HepG2 (cell line): ENCODE data around the gene NOSTRIN. TPM values are rescaled to one million over a fixed set of nuclear protein-coding genes. Genes with fewer than 3 reads are reported as not detected.

ENCODE experiments used
- ATAC-seq: fragments of 200-7000 bp; cut with Tn5 transposase; 3 replicates; pipeline ENCODE4 v1.9.1; 2020; ENCODE audit warnings: mild to moderate bottlenecking, moderate library complexity
- BruUV-seq: library from RNA; stranded (reverse); fragments of 400-500 nt; replicated peaks from 2 replicates; lab custom pipeline; 2021; lab: Mats Ljungman, UMichigan
- CTCF ChIA-PET: fragments of 300-600 bp; formaldehyde crosslinking; extraction: SDS; loops from one replicate; lab custom pipeline; 2021; ENCODE audit warnings: low total read pairs, inconsistent platforms, low intra/inter-chr PET ratio; lab: Yijun Ruan, JAX
- POLR2A ChIA-PET: fragments of 350-600 bp; sonication (Branson Sonifier 250); formaldehyde crosslinking; loops from one replicate; lab custom pipeline; 2020; ENCODE audit warnings: antibody characterized with exemption, inconsistent platforms; lab: Yijun Ruan, JAX
- DNase-seq: peaks from one replicate; pipeline ENCODE4 v3.0.0-alpha.2; 2015; ENCODE audit warnings: low spot score
- FAIRE-seq: peaks from 3 replicates; lab custom pipeline; 2011; peaks lifted over from hg19 to GRCh38; lab: Jason Lieb, UNC
- H2AFZ ChIP-seq: one replicate; pipeline ENCODE4 v1.6.1; 2011; ENCODE audit warnings: low read length, inconsistent platforms
- H3K27ac ChIP-seq: fragments of 300-600 bp; 3 replicates; pipeline ENCODE4 v1.8.0; 2011; ENCODE audit warnings: mixed run types, mild to moderate bottlenecking, mixed read lengths, low read length, inconsistent platforms; ENCODE audit not compliant: insufficient read depth; ENCODE audit errors: extremely low read length
- H3K27me3 ChIP-seq, 2 experiments: fragments of 200-600 bp in 1 of 2; 2 replicates in 1 of 2; 3 replicates in 1 of 2; pipeline versions ENCODE4 v1.6.0 to v1.8.0; 2011; ENCODE audit warnings: low read length in 2 of 2, mild to moderate bottlenecking in 2 of 2, moderate library complexity in 2 of 2, inconsistent platforms in 1 of 2; ENCODE audit not compliant: insufficient read depth in 2 of 2, control insufficient read depth in 1 of 2
- H3K36me3 ChIP-seq, 2 experiments: fragments of 200-600 bp in 1 of 2; replicated peaks in 1 of 2; 2 replicates in 1 of 2; 3 replicates in 1 of 2; pipeline versions ENCODE4 v1.5.1 to v1.8.0; 2011; ENCODE audit warnings: low read length in 2 of 2, inconsistent platforms in 1 of 2; ENCODE audit not compliant: insufficient read depth in 2 of 2, control insufficient read depth in 1 of 2
- H3K4me1 ChIP-seq: 2 replicates; pipeline ENCODE4 v1.5.1; 2012; ENCODE audit warnings: low read length, inconsistent platforms; ENCODE audit not compliant: insufficient read depth
- H3K4me2 ChIP-seq: 2 replicates; pipeline ENCODE4 v1.6.0; 2011; ENCODE audit warnings: low read depth, low read length, inconsistent platforms
- H3K4me3 ChIP-seq, 3 experiments: fragments of 200-600 bp in 1 of 3; sonication (generic), shearing (Covaris generic) in 1 of 3; replicated peaks in 1 of 3; 2 replicates each; pipeline ENCODE4 v1.5.1; 2011 to 2016; ENCODE audit warnings: low read length in 3 of 3, inconsistent platforms in 2 of 3, low read depth in 2 of 3, mild to moderate bottlenecking in 2 of 3, control low read depth in 1 of 3, mixed read lengths in 1 of 3; ENCODE audit not compliant: insufficient read depth in 1 of 3
- H3K79me2 ChIP-seq: one replicate; pipeline ENCODE4 v1.6.1; 2011; ENCODE audit warnings: low read length, inconsistent platforms; ENCODE audit not compliant: insufficient read depth
- H3K9ac ChIP-seq: 2 replicates; pipeline ENCODE4 v1.6.0; 2011; ENCODE audit warnings: mild to moderate bottlenecking, low read depth, low read length, inconsistent platforms; ENCODE audit not compliant: insufficient read depth
- H3K9me3 ChIP-seq: 2 replicates; pipeline ENCODE4 v1.5.1; 2012; ENCODE audit warnings: mild to moderate bottlenecking, low read length
- H4K20me1 ChIP-seq: 2 replicates; pipeline ENCODE4 v1.6.0; 2011; ENCODE audit warnings: inconsistent platforms, mild to moderate bottlenecking, low read length, moderate library complexity; ENCODE audit not compliant: insufficient read depth
- SNAI1 ChIP-seq: sonication (generic); formaldehyde crosslinking; IDR thresholded peaks from 2 replicates; pipeline ENCODE4 v1.5.0; 2020; ENCODE audit warnings: mild to moderate bottlenecking, missing genetic modification reagents, borderline replicate concordance
- ZC3H4 ChIP-seq: sonication (generic); formaldehyde crosslinking; IDR thresholded peaks from 2 replicates; pipeline ENCODE4 v1.4.0; 2020; ENCODE audit warnings: missing genetic modification reagents, borderline replicate concordance
- ZMYM3 ChIP-seq: sonication (generic); formaldehyde crosslinking; IDR thresholded peaks from 2 replicates; pipeline ENCODE4 v1.5.1; 2020; ENCODE audit warnings: mild to moderate bottlenecking, missing genetic modification reagents
- WGBS: methylation state at CpG from one replicate; pipeline ENCODE4 v1.1.6; 2017; ENCODE audit warnings: low lambda C conversion rate; 5-methylcytosine and 5-hydroxymethylcytosine counted together
- in situ Hi-C: cut with HindIII; loops from 2 replicates; pipeline ENCODE4 v1.10.0; 2017; ENCODE audit warnings: low pct_unique_long_range_greater_than_20kb; ENCODE audit not compliant: extremely low pct_ligation_motif_present
- intact Hi-C: fragments of 100-400 bp; cut with micrococcal nuclease; formaldehyde crosslinking; loops from one replicate; pipeline ENCODE4 v1.10.0; 2022; ENCODE audit not compliant: unreplicated experiment
- polyA plus RNA-seq, 8 experiments: library from polyadenylated mRNA; depleted of rRNA in 3 of 8; stranded (reverse) in 7 of 8; unstranded in 1 of 8; fragments of >200 nt; fragmentation: Illumina TruSeq in 4 of 8; extraction: Trizol in 4 of 8; gene quantifications; 2 replicates each; pipeline versions ENCODE4 v1.2.1 to v1.2.3, GENCODE V29; 2011 to 2016; ENCODE audit warnings: low read depth in 4 of 8, missing spikeins in 1 of 8, mixed read lengths in 1 of 8; ENCODE audit not compliant: insufficient read depth in 1 of 8
- total RNA-seq, 5 experiments: library from RNA; depleted of rRNA; stranded (reverse); fragments of >200 nt; fragmentation: Illumina TruSeq; extraction: Trizol; gene quantifications; 2 replicates each; pipeline ENCODE4 v1.2.3, GENCODE V29; 2016; ENCODE audit warnings: low read depth in 1 of 5
- TF ChIP-seq, protein P1 (sequence below): IDR thresholded peaks from 2 replicates; pipeline ENCODE4 v1.6.1; 2016; ENCODE audit warnings: low read depth, control low read depth
- TF ChIP-seq, protein P2 (sequence below): fragments of 450-650 bp; IDR thresholded peaks from 2 replicates; pipeline ENCODE4 v1.6.1; 2017; ENCODE audit warnings: mild to moderate bottlenecking
- TF ChIP-seq, protein P3 (sequence below): sonication (generic); formaldehyde crosslinking; IDR thresholded peaks from 2 replicates; pipeline ENCODE4 v1.9.0; 2021; ENCODE audit warnings: missing genetic modification reagents, borderline replicate concordance

Gene NOSTRIN
- total and polyA plus RNA-seq, 2 of the 13 experiments (the other 11 are each of a cell fraction or from before 2014, with no cell fraction given): 0.22 TPM

DNA sequence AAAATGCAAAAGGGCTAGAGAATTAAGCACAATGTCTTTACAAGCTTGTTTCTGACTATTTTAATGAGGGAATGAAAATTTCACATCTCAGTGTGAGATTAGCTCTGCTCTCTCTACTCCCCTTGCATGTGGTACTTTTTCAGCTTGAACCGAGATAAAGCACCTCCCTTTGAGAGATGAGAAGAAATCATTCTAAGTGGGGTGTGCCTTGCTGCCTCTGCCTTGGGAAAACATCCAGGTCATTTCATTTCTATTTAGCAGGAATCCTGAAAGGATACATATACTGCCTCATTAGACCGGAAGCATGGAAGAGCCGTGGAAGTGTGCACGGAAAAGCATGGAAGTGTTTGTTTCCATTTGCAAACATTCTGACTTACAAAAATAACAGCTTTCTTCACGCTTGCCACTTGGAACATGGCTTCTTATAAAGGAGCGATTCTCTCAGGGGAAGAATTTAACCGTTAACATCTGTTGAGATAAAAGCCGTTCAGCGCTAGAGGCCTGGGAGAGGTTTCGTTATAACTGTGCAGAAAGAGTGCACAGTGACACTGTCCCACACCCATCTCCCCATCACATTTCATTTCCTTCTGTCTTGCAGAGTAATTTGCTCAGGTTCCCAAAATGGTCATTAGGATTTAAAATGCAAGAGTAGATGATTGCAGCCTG lies 16.7 kb downstream of the NOSTRIN start:
- Histone ChIP-seq H3K79me2 (no peaks in the 10 kb centered on the region), H3K4me3 (no peak overlapping the region), H4K20me1 (no peaks in the 10 kb centered on the region), H3K9me3 (no peaks in the 10 kb centered on the region), H3K4me2 (no peak overlapping the region), H2AFZ (no peak overlapping the region), H3K27ac (no peak overlapping the region), H3K36me3 (no peaks in the 10 kb centered on the region), H3K9ac (no peak overlapping the region), H3K27me3 (no peaks in the 10 kb centered on the region), H3K4me1 (peaks cover 12% of the 10 kb centered on the region)
- ATAC-seq: no peak
- BruUV-seq: no TSS peak
- 57% methylated on average over 10 of the region's 10 CpGs for WGBS
- intact Hi-C loops: no loop called here
- CTCF ChIA-PET: no interaction called here
- POLR2A ChIA-PET: no interaction called here
- no peak for DNase-seq
- FAIRE-seq: no peak
- TF ChIP-seq, protein P1, sequence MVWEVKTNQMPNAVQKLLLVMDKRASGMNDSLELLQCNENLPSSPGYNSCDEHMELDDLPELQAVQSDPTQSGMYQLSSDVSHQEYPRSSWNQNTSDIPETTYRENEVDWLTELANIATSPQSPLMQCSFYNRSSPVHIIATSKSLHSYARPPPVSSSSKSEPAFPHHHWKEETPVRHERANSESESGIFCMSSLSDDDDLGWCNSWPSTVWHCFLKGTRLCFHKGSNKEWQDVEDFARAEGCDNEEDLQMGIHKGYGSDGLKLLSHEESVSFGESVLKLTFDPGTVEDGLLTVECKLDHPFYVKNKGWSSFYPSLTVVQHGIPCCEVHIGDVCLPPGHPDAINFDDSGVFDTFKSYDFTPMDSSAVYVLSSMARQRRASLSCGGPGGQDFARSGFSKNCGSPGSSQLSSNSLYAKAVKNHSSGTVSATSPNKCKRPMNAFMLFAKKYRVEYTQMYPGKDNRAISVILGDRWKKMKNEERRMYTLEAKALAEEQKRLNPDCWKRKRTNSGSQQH (CRISPR knock-in tag): no peak
- TF ChIP-seq ZC3H4 (CRISPR knock-in tag): no peak
- TF ChIP-seq SNAI1 (CRISPR knock-in tag): no peak
- TF ChIP-seq, protein P2, sequence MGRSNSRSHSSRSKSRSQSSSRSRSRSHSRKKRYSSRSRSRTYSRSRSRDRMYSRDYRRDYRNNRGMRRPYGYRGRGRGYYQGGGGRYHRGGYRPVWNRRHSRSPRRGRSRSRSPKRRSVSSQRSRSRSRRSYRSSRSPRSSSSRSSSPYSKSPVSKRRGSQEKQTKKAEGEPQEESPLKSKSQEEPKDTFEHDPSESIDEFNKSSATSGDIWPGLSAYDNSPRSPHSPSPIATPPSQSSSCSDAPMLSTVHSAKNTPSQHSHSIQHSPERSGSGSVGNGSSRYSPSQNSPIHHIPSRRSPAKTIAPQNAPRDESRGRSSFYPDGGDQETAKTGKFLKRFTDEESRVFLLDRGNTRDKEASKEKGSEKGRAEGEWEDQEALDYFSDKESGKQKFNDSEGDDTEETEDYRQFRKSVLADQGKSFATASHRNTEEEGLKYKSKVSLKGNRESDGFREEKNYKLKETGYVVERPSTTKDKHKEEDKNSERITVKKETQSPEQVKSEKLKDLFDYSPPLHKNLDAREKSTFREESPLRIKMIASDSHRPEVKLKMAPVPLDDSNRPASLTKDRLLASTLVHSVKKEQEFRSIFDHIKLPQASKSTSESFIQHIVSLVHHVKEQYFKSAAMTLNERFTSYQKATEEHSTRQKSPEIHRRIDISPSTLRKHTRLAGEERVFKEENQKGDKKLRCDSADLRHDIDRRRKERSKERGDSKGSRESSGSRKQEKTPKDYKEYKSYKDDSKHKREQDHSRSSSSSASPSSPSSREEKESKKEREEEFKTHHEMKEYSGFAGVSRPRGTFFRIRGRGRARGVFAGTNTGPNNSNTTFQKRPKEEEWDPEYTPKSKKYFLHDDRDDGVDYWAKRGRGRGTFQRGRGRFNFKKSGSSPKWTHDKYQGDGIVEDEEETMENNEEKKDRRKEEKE: no peak
- TF ChIP-seq, protein P3, sequence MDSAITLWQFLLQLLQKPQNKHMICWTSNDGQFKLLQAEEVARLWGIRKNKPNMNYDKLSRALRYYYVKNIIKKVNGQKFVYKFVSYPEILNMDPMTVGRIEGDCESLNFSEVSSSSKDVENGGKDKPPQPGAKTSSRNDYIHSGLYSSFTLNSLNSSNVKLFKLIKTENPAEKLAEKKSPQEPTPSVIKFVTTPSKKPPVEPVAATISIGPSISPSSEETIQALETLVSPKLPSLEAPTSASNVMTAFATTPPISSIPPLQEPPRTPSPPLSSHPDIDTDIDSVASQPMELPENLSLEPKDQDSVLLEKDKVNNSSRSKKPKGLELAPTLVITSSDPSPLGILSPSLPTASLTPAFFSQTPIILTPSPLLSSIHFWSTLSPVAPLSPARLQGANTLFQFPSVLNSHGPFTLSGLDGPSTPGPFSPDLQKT (CRISPR knock-in tag): no peak
- TF ChIP-seq ZMYM3 (CRISPR knock-in tag): no peak
- TF ChIP-seq, all 625 proteins: peak for 0
- in situ Hi-C loops: no loop called here
